ENCODE results near the gene ZNF280D. TPM values are rescaled to one million over a fixed set of nuclear protein-coding genes. Genes with fewer than 3 reads are reported as not detected.

ZNF280D gene
- total and polyA plus RNA-seq, 2 of the 4 experiments (the other 2 are of a cell fraction): 8.3 to 21.0 TPM

DNA sequence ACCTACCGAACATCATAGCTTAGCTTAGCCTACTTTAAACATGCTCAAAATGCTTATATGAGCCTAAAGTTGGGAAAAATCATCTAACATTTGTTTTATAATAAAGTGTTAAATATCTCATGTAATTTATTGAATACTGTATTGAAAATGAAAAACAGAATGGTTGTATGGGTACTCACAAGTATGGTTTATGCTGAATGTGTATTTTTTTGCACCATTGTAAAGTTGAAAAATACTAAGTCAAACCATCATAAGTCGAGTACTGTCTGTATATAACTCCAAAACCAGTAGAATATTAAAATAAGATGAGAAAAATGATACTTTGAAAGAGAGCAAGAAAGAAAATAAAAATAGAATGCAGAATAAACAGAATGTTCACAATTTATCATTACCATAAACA lies 115.7 kb downstream of the ZNF280D start:
- no peak overlapping the region for H3K9ac ChIP-seq (ENCODE audit: low read depth, low read length)
- H3K27me3 ChIP-seq (ENCODE audit: control insufficient read depth, insufficient read depth, low read length): no peaks in the 10 kb centered on the region
- H3K23ac ChIP-seq (ENCODE audit: low read depth, low read length): no peak overlapping the region
- POLR2A ChIA-PET (ENCODE audit: unreplicated experiment): no interaction called here
- no peak overlapping the region for H4K8ac ChIP-seq (ENCODE audit: low read depth in 2 of 2, low read length in 2 of 2)
- no peaks in the 10 kb centered on the region for H3K36me3 ChIP-seq (ENCODE audit: control insufficient read depth, insufficient read depth, low read length)
- H2AK5ac ChIP-seq (ENCODE audit: low read depth, low read length): no peak overlapping the region
- no peaks in the 10 kb centered on the region for H3K4me1 ChIP-seq (ENCODE audit: control insufficient read depth, insufficient read depth, low read length)
- DNase-seq: no peak
- H2BK15ac ChIP-seq (ENCODE audit: low read depth, low read length): no peak overlapping the region
- no peak for ATAC-seq (ENCODE audit: low read depth)
- no TSS peak for BruUV-seq (replicated peaks)
- no peaks in the 10 kb centered on the region for H3K9me1 ChIP-seq (ENCODE audit: insufficient read depth, low read length)
- H3K56ac ChIP-seq (ENCODE audit: extremely low read depth, insufficient read depth, low read length): no peak overlapping the region
- no peak overlapping the region for H3K18ac ChIP-seq (ENCODE audit: low read depth, low read length)
- no peak overlapping the region for H3K14ac ChIP-seq (replicated peaks; ENCODE audit: low read depth, low read length)
- CTCF ChIA-PET: no interaction called here
- H2BK120ac ChIP-seq (ENCODE audit: low read depth, low read length): no peak overlapping the region
- H3K9me3 ChIP-seq (ENCODE audit: control insufficient read depth, insufficient read depth, low read length): no peaks in the 10 kb centered on the region
- no CpG with 5 or more reads among the region's 2 CpGs for WGBS, 2 experiments (ENCODE audit: extremely low coverage in 2 of 2, insufficient read length in 1 of 2)
- no peak overlapping the region for H2AK9ac ChIP-seq (replicated peaks; ENCODE audit: low read depth, low read length, poor library complexity)
- intact Hi-C loops (cut with micrococcal nuclease): no loop called here
- no peak overlapping the region for H3K27ac ChIP-seq (ENCODE audit: insufficient read depth, low read length)
- H2AFZ ChIP-seq (replicated peaks; ENCODE audit: low read length, poor library complexity): no peak overlapping the region
- H4K20me1 ChIP-seq (ENCODE audit: insufficient read depth, low read length): no peaks in the 10 kb centered on the region
- TF ChIP-seq MXI1 (IDR thresholded peaks at IDR 0.05; ENCODE audit: borderline replicate concordance, low read depth, low read length): no peak
- no peak for TF ChIP-seq RAD21 (IDR thresholded peaks at IDR 0.05; ENCODE audit: low read length)
- no peak for TF ChIP-seq NFE2L2 (IDR thresholded peaks at IDR 0.05; ENCODE audit: low read depth, low read length)
- TF ChIP-seq, protein P1, sequence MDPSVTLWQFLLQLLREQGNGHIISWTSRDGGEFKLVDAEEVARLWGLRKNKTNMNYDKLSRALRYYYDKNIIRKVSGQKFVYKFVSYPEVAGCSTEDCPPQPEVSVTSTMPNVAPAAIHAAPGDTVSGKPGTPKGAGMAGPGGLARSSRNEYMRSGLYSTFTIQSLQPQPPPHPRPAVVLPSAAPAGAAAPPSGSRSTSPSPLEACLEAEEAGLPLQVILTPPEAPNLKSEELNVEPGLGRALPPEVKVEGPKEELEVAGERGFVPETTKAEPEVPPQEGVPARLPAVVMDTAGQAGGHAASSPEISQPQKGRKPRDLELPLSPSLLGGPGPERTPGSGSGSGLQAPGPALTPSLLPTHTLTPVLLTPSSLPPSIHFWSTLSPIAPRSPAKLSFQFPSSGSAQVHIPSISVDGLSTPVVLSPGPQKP (IDR thresholded peaks at IDR 0.05; ENCODE audit: borderline replicate concordance, low read depth, low read length): no peak
- TF ChIP-seq MAFK (IDR thresholded peaks at IDR 0.05; ENCODE audit: low read depth, low read length): no peak; the same call in 1 of the 2 replicates
- TF ChIP-seq CEBPB (IDR thresholded peaks at IDR 0.05; ENCODE audit: low read depth, low read length): no peak
- no peak for TF ChIP-seq RFX5 (IDR thresholded peaks at IDR 0.05; ENCODE audit: low read depth, low read length)
- TF ChIP-seq FOS (IDR thresholded peaks at IDR 0.05; ENCODE audit: low read depth, low read length): no peak
- TF ChIP-seq SMC3 (IDR thresholded peaks at IDR 0.05; ENCODE audit: low read depth, low read length): no peak
- no peak overlapping the region for H3K4me3 ChIP-seq (ENCODE audit: insufficient read depth, low read depth, low read length)
- H3K4me2 ChIP-seq (ENCODE audit: low read depth, low read length): no peak overlapping the region
- no peak overlapping the region for H4K91ac ChIP-seq (ENCODE audit: insufficient read depth, low read depth, low read length)
- H3K79me1 ChIP-seq (ENCODE audit: low read depth in 1 of 2, low read length in 2 of 2): no peaks in the 10 kb centered on the region
- no peak overlapping the region for H2BK20ac ChIP-seq (ENCODE audit: low read depth, low read length)
- H3K4ac ChIP-seq (ENCODE audit: low read depth, low read length): no peak overlapping the region
- dilution Hi-C loops (cut with HindIII; ENCODE audit: low sequenced_read_pairs, unreplicated experiment): no loop called here
- no peak overlapping the region for H4K5ac ChIP-seq (ENCODE audit: low read depth, low read length)
- H2BK5ac ChIP-seq (ENCODE audit: low read depth, low read length, poor library complexity, severe bottlenecking): no peak overlapping the region
- in situ Hi-C loops (cut with MboI; ENCODE audit: low sequenced_read_pairs): no loop called here
